ENCODE data around the gene SHC1. TPM values are rescaled to one million over a fixed set of nuclear protein-coding genes. Genes with fewer than 3 reads are reported as not detected.

The SHC1 gene
- total RNA-seq, 1 donor from 2014 or later, result 81.9 TPM

Other genes with a start within 250 kb of the SHC1 start
- gene KCNN3, start 100.5 kb downstream of the SHC1 start, total RNA-seq, result 0.07 and 0.09 TPM in 2 replicates
- 45.3 and 47.9 TPM in 2 replicates for gene PMVK, start 34.0 kb downstream of the SHC1 start, total RNA-seq
- gene PBXIP1, start 14.6 kb downstream of the SHC1 start, total RNA-seq, result 64.6 and 68.4 TPM in 2 replicates
- gene PYGO2, start 9.0 kb downstream of the SHC1 start, total RNA-seq, result 43.8 and 44.7 TPM in 2 replicates
- 141 and 143 TPM in 2 replicates for gene CKS1B, start 3.9 kb upstream of the SHC1 start, total RNA-seq
- gene FLAD1, start 12.6 kb upstream of the SHC1 start, total RNA-seq, result 50.3 and 52.5 TPM in 2 replicates
- gene LENEP, start 22.8 kb upstream of the SHC1 start, total RNA-seq, result 0.59 TPM in 1 of 2 replicates, not detected in the other
- 121 and 129 TPM in 2 replicates for gene ZBTB7B, start 32.1 kb upstream of the SHC1 start, total RNA-seq
- gene DCST2, start 63.0 kb upstream of the SHC1 start, total RNA-seq, result 0.16 and 0.23 TPM in 2 replicates
- gene DCST1, start 63.1 kb upstream of the SHC1 start, total RNA-seq, result not detected in 2 replicates
- 47.0 and 51.4 TPM in 2 replicates for gene ADAM15, start 80.6 kb upstream of the SHC1 start, total RNA-seq
- gene EFNA4, start 93.0 kb upstream of the SHC1 start, total RNA-seq, result 6.0 and 6.8 TPM in 2 replicates
- gene EFNA3, start 108.1 kb upstream of the SHC1 start, total RNA-seq, result 2.3 and 2.4 TPM in 2 replicates
- not detected in 2 replicates for gene EFNA1, start 157.1 kb upstream of the SHC1 start, total RNA-seq
- gene SLC50A1, start 165.1 kb upstream of the SHC1 start, total RNA-seq, result 32.1 and 35.4 TPM in 2 replicates
- gene DPM3, start 169.8 kb upstream of the SHC1 start, total RNA-seq, result 40.4 and 41.6 TPM in 2 replicates
- 220 and 221 TPM in 2 replicates for gene KRTCAP2, start 202.6 kb upstream of the SHC1 start, total RNA-seq
- gene TRIM46, start 203.1 kb upstream of the SHC1 start, total RNA-seq, result 15.2 and 17.3 TPM in 2 replicates
- 13.7 and 13.8 TPM in 2 replicates for gene THBS3, start 237.2 kb upstream of the SHC1 start, total RNA-seq
- 38.8 and 40.9 TPM in 2 replicates for gene MTX1, start 237.9 kb upstream of the SHC1 start, total RNA-seq